K562 (cell line): ENCODE data around the gene PCLAF. TPM values are rescaled to one million over a fixed set of nuclear protein-coding genes. Genes with fewer than 3 reads are reported as not detected.
A peak's percentile ranks its signal among the peaks of the same experiment; 100 is the strongest.

Experiments used
- ATF6 ChIP-seq: sonication (generic); formaldehyde crosslinking; IDR thresholded peaks from 2 replicates; pipeline ENCODE4 v1.4.0; 2020; ENCODE audit warnings: mild to moderate bottlenecking, missing genetic modification reagents
- CBFA2T2 ChIP-seq: fragments of 450-650 bp; conservative IDR thresholded peaks from 2 replicates; pipeline ENCODE4 v1.6.1; 2017; ENCODE audit warnings: mild to moderate bottlenecking
- CBFA2T3 ChIP-seq: fragments of 450-650 bp; IDR thresholded peaks from 2 replicates; pipeline ENCODE4 v1.6.1; 2017
- DPF2 ChIP-seq: fragments of 450-650 bp; IDR thresholded peaks from 2 replicates; pipeline ENCODE4 v1.6.1; 2016
- EP400 ChIP-seq: fragments of 450-650 bp; IDR thresholded peaks from 2 replicates; pipeline ENCODE4 v1.6.1; 2017; ENCODE audit warnings: antibody characterized with exemption, mild to moderate bottlenecking, moderate library complexity
- FUS ChIP-seq: fragments of 200-400 bp; formaldehyde crosslinking; optimal IDR thresholded peaks from 2 replicates; pipeline ENCODE3; 2017; ENCODE audit warnings: low read depth, low read length
- GABPB2 ChIP-seq: fragments of 250-450 bp; sonication (Bioruptor Pico); conservative IDR thresholded peaks from 2 replicates; pipeline ENCODE4 v1.5.1; 2021; ENCODE audit warnings: mild to moderate bottlenecking
- KHSRP ChIP-seq: fragments of 450-650 bp; IDR thresholded peaks from 2 replicates; pipeline ENCODE4 v1.6.1; 2017
- MCM3 ChIP-seq: fragments of 450-650 bp; IDR thresholded peaks from 2 replicates; pipeline ENCODE4 v1.6.1; 2016
- MIER1 ChIP-seq: fragments of 450-650 bp; IDR thresholded peaks from 2 replicates; pipeline ENCODE4 v1.6.1; 2016; ENCODE audit warnings: antibody characterized with exemption, mild to moderate bottlenecking, low read depth
- PHB2 ChIP-seq: fragments of 450-650 bp; IDR thresholded peaks from 2 replicates; pipeline ENCODE4 v1.6.1; 2017; ENCODE audit warnings: low read depth
- POLR2AphosphoS2 ChIP-seq: IDR thresholded peaks from 2 replicates; pipeline ENCODE4 v1.6.1; 2012; ENCODE audit warnings: low read length, improper control_type of control experiment
- RBM39 ChIP-seq: fragments of 200-400 bp; formaldehyde crosslinking; optimal IDR thresholded peaks from 2 replicates; pipeline ENCODE3; 2018; ENCODE audit warnings: low read depth, low read length
- SIRT6 ChIP-seq: IDR thresholded peaks from one replicate; pipeline ENCODE4 v1.6.1; 2012; ENCODE audit warnings: low read depth, mild to moderate bottlenecking, control low read depth, inconsistent platforms, low read length, moderate library complexity
- SIX5 ChIP-seq, 2 experiments: IDR thresholded peaks; 2 replicates each; pipeline ENCODE4 v1.6.1; 2011; ENCODE audit warnings: low read length in 2 of 2, borderline replicate concordance in 1 of 2, low read depth in 1 of 2, mild to moderate bottlenecking in 1 of 2, moderate library complexity in 1 of 2; ENCODE audit not compliant: insufficient read depth in 1 of 2
- SMARCE1 ChIP-seq: fragments of 450-650 bp; IDR thresholded peaks from 2 replicates; pipeline ENCODE4 v1.7.1; 2016; ENCODE audit warnings: mild to moderate bottlenecking
- SRF ChIP-seq, 2 experiments: fragments of 250-450, 450-650 bp in 1 of 2; sonication (Bioruptor Pico) in 1 of 2; sonication (generic) in 1 of 2; formaldehyde crosslinking; IDR thresholded peaks; 2 replicates each; pipeline versions ENCODE4 v1.5.0 to v1.5.1; 2020 to 2022; ENCODE audit warnings: mild to moderate bottlenecking in 1 of 2, missing genetic modification reagents in 1 of 2
- SRSF3 ChIP-seq: fragments of 200-400 bp; formaldehyde crosslinking; IDR thresholded peaks from 2 replicates; pipeline ENCODE4 v1.6.1; 2016; ENCODE audit warnings: mild to moderate bottlenecking, low read length, moderate library complexity; ENCODE audit not compliant: insufficient read depth
- TFE3 ChIP-seq: fragments of 450-650 bp; formaldehyde crosslinking; IDR thresholded peaks from 2 replicates; pipeline ENCODE4 v1.4.0; 2020; ENCODE audit warnings: mild to moderate bottlenecking, mixed read lengths
- ZNF175 ChIP-seq: fragments of 200-800 bp; sonication (Bioruptor generic); IDR thresholded peaks from 2 replicates; pipeline ENCODE4 v1.6.1; 2016; ENCODE audit warnings: low read depth, mild to moderate bottlenecking, missing genetic modification characterization, missing compliant biosample characterization
- ZNF696 ChIP-seq: fragments of 250-450 bp; sonication (Bioruptor Pico); conservative IDR thresholded peaks from 2 replicates; pipeline ENCODE4 v1.4.0; 2020; ENCODE audit warnings: mild to moderate bottlenecking, moderate library complexity
- polyA plus RNA-seq, 8 experiments: library from polyadenylated mRNA; depleted of rRNA in 4 of 8; stranded (reverse) in 5 of 8; unstranded in 3 of 8; fragments of >200 nt; fragmentation: Nextera tagmentation in 2 of 8; fragmentation: Illumina TruSeq in 1 of 8; extraction: Ambion mirVana in 2 of 8; extraction: Trizol in 1 of 8; gene quantifications; 2 replicates each; pipeline versions ENCODE4 v1.2.1 to v1.2.3, GENCODE V29; 2011 to 2014; ENCODE audit warnings: inconsistent platforms in 1 of 8, missing spikeins in 1 of 8
- total RNA-seq, 7 experiments: library from RNA; depleted of rRNA in 6 of 7; stranded (reverse); fragments of >200 nt in 6 of 7; fragmentation: Illumina TruSeq in 2 of 7; extraction: Trizol in 2 of 7; gene quantifications; 2 replicates each; pipeline versions ENCODE4 v1.2.1 to v1.2.3, GENCODE V29; 2011 to 2021; ENCODE audit warnings: low replicate concordance in 1 of 7
- TF ChIP-seq, protein P1 (sequence below): fragments of 450-650 bp; IDR thresholded peaks from 2 replicates; pipeline ENCODE4 v1.6.1; 2016; ENCODE audit warnings: antibody characterized with exemption
- TF ChIP-seq, protein P2 (sequence below): sonication (generic); formaldehyde crosslinking; IDR thresholded peaks from 2 replicates; pipeline ENCODE4 v1.8.1; 2023; ENCODE audit warnings: mild to moderate bottlenecking, missing genetic modification reagents

Gene PCLAF
- total and polyA plus RNA-seq, 9 of the 15 experiments (the other 6 are each of a cell fraction or from before 2014, with no cell fraction given): 112 to 881 (median 360) TPM

- no peak for TF ChIP-seq RBM39
- no peak; a peak in 1 of 4 replicates for TF ChIP-seq SRF (CRISPR knock-in tag; IDR thresholded peaks at IDR 0.05)
- no peak for TF ChIP-seq SIX5 (IDR thresholded peaks at IDR 0.05; ENCODE audit: borderline replicate concordance in 1 of 2, insufficient read depth in 1 of 2, low read depth in 1 of 2, low read length in 2 of 2)
- peak; percentile 91 for TF ChIP-seq CBFA2T3
- TF ChIP-seq PHB2: no peak
- TF ChIP-seq, protein P1, sequence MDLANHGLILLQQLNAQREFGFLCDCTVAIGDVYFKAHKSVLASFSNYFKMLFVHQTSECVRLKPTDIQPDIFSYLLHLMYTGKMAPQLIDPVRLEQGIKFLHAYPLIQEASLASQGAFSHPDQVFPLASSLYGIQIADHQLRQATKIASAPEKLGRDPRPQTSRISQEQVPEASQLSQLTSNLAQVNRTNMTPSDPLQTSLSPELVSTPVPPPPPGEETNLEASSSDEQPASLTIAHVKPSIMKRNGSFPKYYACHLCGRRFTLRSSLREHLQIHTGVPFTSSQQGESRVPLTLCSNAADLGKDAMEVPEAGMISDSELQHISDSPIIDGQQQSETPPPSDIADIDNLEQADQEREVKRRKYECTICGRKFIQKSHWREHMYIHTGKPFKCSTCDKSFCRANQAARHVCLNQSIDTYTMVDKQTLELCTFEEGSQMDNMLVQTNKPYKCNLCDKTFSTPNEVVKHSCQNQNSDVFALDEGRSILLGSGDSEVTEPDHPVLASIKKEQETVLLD: no peak
- peak; percentile 75 for TF ChIP-seq DPF2
- no peak for TF ChIP-seq ZNF175 (CRISPR knock-in tag)
- TF ChIP-seq, protein P2, sequence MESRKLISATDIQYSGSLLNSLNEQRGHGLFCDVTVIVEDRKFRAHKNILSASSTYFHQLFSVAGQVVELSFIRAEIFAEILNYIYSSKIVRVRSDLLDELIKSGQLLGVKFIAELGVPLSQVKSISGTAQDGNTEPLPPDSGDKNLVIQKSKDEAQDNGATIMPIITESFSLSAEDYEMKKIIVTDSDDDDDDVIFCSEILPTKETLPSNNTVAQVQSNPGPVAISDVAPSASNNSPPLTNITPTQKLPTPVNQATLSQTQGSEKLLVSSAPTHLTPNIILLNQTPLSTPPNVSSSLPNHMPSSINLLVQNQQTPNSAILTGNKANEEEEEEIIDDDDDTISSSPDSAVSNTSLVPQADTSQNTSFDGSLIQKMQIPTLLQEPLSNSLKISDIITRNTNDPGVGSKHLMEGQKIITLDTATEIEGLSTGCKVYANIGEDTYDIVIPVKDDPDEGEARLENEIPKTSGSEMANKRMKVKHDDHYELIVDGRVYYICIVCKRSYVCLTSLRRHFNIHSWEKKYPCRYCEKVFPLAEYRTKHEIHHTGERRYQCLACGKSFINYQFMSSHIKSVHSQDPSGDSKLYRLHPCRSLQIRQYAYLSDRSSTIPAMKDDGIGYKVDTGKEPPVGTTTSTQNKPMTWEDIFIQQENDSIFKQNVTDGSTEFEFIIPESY: 0 out of 2 replicates have a peak, but pooled peaks have one; percentile 36
- TF ChIP-seq SMARCE1: peak; percentile 78
- no peak for TF ChIP-seq ATF6 (CRISPR knock-in tag)
- TF ChIP-seq SIRT6: no peak
- TF ChIP-seq MCM3: no peak
- TF ChIP-seq SRSF3: no peak
- no peak for TF ChIP-seq EP400
- TF ChIP-seq CBFA2T2: peak; percentile 80
- TF ChIP-seq GABPB2 (CRISPR knock-in tag): no peak
- no peak for TF ChIP-seq ZNF696 (CRISPR knock-in tag)
- no peak for TF ChIP-seq KHSRP
- TF ChIP-seq TFE3 (CRISPR knock-in tag): no peak
- no peak for TF ChIP-seq FUS
- no peak for TF ChIP-seq POLR2AphosphoS2
- no peak for TF ChIP-seq MIER1
Observed at GRCh38 chr15:64430000-64430735, 48.9 kb upstream of the PCLAF start (continued).
